K562 (cell line): Measurements from ENCODE around the gene ADRB1. TPM values are rescaled to one million over a fixed set of nuclear protein-coding genes. Genes with fewer than 3 reads are reported as not detected.

Experiments used
- CEBPG ChIP-seq, 3 experiments: fragments of 200-800 bp in 1 of 3; sonication (Bioruptor generic) in 1 of 3; sonication (generic) in 1 of 3; formaldehyde crosslinking in 1 of 3; IDR thresholded peaks in 2 of 3; conservative IDR thresholded peaks in 1 of 3; 2 replicates each; pipeline versions ENCODE4 v1.6.1 to v1.8.0; 2016 to 2022; ENCODE audit warnings: missing compliant biosample characterization in 2 of 3, missing genetic modification characterization in 2 of 3, mild to moderate bottlenecking in 1 of 3, missing genetic modification reagents in 1 of 3
- EHMT2 ChIP-seq: fragments of 450-650 bp; IDR thresholded peaks from 2 replicates; pipeline ENCODE4 v1.6.1; 2018; ENCODE audit warnings: antibody characterized with exemption
- EP400 ChIP-seq: fragments of 450-650 bp; IDR thresholded peaks from 2 replicates; pipeline ENCODE4 v1.6.1; 2017; ENCODE audit warnings: antibody characterized with exemption, mild to moderate bottlenecking, moderate library complexity
- ESRRA ChIP-seq: fragments of 450-650 bp; IDR thresholded peaks from 2 replicates; pipeline ENCODE4 v1.6.1; 2014; ENCODE audit warnings: low read depth, mild to moderate bottlenecking, moderate library complexity, borderline replicate concordance
- ETV1 ChIP-seq: fragments of 450-650 bp; conservative IDR thresholded peaks from 2 replicates; pipeline ENCODE4 v1.6.1; 2016; ENCODE audit warnings: missing genetic modification characterization, control low read depth, low read depth, missing compliant biosample characterization
- FOXM1 ChIP-seq, 2 experiments: fragments of 450-650 bp in 1 of 2; sonication (generic) in 1 of 2; formaldehyde crosslinking in 1 of 2; IDR thresholded peaks; 2 replicates each; pipeline versions ENCODE4 v1.6.1 to v1.9.0; 2017 to 2022; ENCODE audit warnings: low read depth in 2 of 2, mild to moderate bottlenecking in 2 of 2, missing genetic modification reagents in 1 of 2, moderate library complexity in 1 of 2
- GABPA ChIP-seq: fragments of 200-800 bp; sonication (Bioruptor generic); conservative IDR thresholded peaks from 2 replicates; pipeline ENCODE4 v1.6.1; 2016; ENCODE audit warnings: low read depth, missing genetic modification characterization, missing compliant biosample characterization
- ID3 ChIP-seq, 2 experiments: fragments of 250-450 bp in 1 of 2; fragments of 450-650 bp in 1 of 2; sonication (Bioruptor Pico) in 1 of 2; IDR thresholded peaks; 2 replicates each; pipeline versions ENCODE4 v1.6.1 to v1.8.0; 2016 to 2021; ENCODE audit warnings: mild to moderate bottlenecking in 2 of 2, moderate library complexity in 2 of 2, missing compliant biosample characterization in 1 of 2, missing genetic modification characterization in 1 of 2
- IRF9 ChIP-seq: fragments of 450-650 bp; IDR thresholded peaks from 2 replicates; pipeline ENCODE4 v1.6.1; 2016; ENCODE audit warnings: missing biosample characterization, missing genetic modification characterization
- JUND ChIP-seq, 2 experiments: IDR thresholded peaks; 2 replicates in 1 of 2; 3 replicates in 1 of 2; pipeline ENCODE4 v1.6.1; 2011; ENCODE audit warnings: borderline replicate concordance in 2 of 2, low read depth in 2 of 2, low read length in 2 of 2, improper control_type of control experiment in 1 of 2, missing biosample characterization in 1 of 2, missing genetic modification characterization in 1 of 2, missing genetic modification reagents in 1 of 2
- KLF16 ChIP-seq: IDR thresholded peaks from 2 replicates; pipeline ENCODE4 v1.6.1; 2016; ENCODE audit warnings: antibody characterized with exemption
- LEF1 ChIP-seq: fragments of 450-650 bp; IDR thresholded peaks from 2 replicates; pipeline ENCODE4 v1.6.1; 2016; ENCODE audit warnings: mild to moderate bottlenecking
- NR2F6 ChIP-seq: fragments of 450-650 bp; formaldehyde crosslinking; IDR thresholded peaks from 2 replicates; pipeline ENCODE4 v1.4.0; 2020; ENCODE audit warnings: mild to moderate bottlenecking
- RCOR1 ChIP-seq, 2 experiments: IDR thresholded peaks; 2 replicates each; pipeline ENCODE4 v1.6.1; 2012; ENCODE audit warnings: low read depth in 2 of 2, low read length in 2 of 2, borderline replicate concordance in 1 of 2, improper control_type of control experiment in 1 of 2
- SOX6 ChIP-seq: fragments of 450-650 bp; IDR thresholded peaks from 2 replicates; pipeline ENCODE4 v1.6.1; 2014; ENCODE audit warnings: mild to moderate bottlenecking
- ZBTB1 ChIP-seq: sonication (generic); formaldehyde crosslinking; IDR thresholded peaks from 2 replicates; pipeline ENCODE4 v1.8.1; 2023; ENCODE audit warnings: missing genetic modification reagents, low read depth, mild to moderate bottlenecking, borderline replicate concordance
- ZBTB49 ChIP-seq: sonication (generic); formaldehyde crosslinking; IDR thresholded peaks from 2 replicates; pipeline ENCODE4 v1.8.0; 2022; ENCODE audit warnings: missing genetic modification reagents, mild to moderate bottlenecking, borderline replicate concordance
- ZBTB5 ChIP-seq: fragments of 450-650 bp; IDR thresholded peaks from 2 replicates; pipeline ENCODE4 v1.6.1; 2017; ENCODE audit warnings: antibody characterized with exemption
- ZSCAN32 ChIP-seq: fragments of 450-650 bp; formaldehyde crosslinking; IDR thresholded peaks from 2 replicates; pipeline ENCODE4 v1.4.0; 2020; ENCODE audit warnings: mild to moderate bottlenecking, moderate library complexity
- polyA plus RNA-seq, 8 experiments: library from polyadenylated mRNA; depleted of rRNA in 4 of 8; stranded (reverse) in 5 of 8; unstranded in 3 of 8; fragments of >200 nt; fragmentation: Nextera tagmentation in 2 of 8; fragmentation: Illumina TruSeq in 1 of 8; extraction: Ambion mirVana in 2 of 8; extraction: Trizol in 1 of 8; gene quantifications; 2 replicates each; pipeline versions ENCODE4 v1.2.1 to v1.2.3, GENCODE V29; 2011 to 2014; ENCODE audit warnings: inconsistent platforms in 1 of 8, missing spikeins in 1 of 8
- total RNA-seq, 7 experiments: library from RNA; depleted of rRNA in 6 of 7; stranded (reverse); fragments of >200 nt in 6 of 7; fragmentation: Illumina TruSeq in 2 of 7; extraction: Trizol in 2 of 7; gene quantifications; 2 replicates each; pipeline versions ENCODE4 v1.2.1 to v1.2.3, GENCODE V29; 2011 to 2021; ENCODE audit warnings: low replicate concordance in 1 of 7

The ADRB1 gene
- total and polyA plus RNA-seq, 9 of the 15 experiments (the other 6 are each of a cell fraction or from before 2014, with no cell fraction given), result 0.07 to 0.11 (median 0.09) TPM; not detected in 6

- TF ChIP-seq IRF9 (tag) (peak; percentile 86), ID3 (CRISPR knock-in tag; IDR thresholded peaks at IDR 0.05) (no peak), ID3 (tag; IDR thresholded peaks at IDR 0.05) (peak; percentile 73), ESRRA (peak; percentile 49; the same call in 1 of the 2 replicates), ZBTB49 (CRISPR knock-in tag) (no peak), RCOR1 (IDR thresholded peaks at IDR 0.05; ENCODE audit: borderline replicate concordance in 1 of 2, low read depth in 2 of 2, low read length in 2 of 2) (0 out of 4 replicates have a peak, but pooled peaks of 1 of the 2 experiments have one; percentile 15), SOX6 (peak; percentile 47; the same call in 1 of the 2 replicates), FOXM1 (IDR thresholded peaks at IDR 0.05; ENCODE audit: low read depth) (peak; percentile 14; the same call in 1 of the 2 replicates), FOXM1 (CRISPR knock-in tag; IDR thresholded peaks at IDR 0.05; ENCODE audit: low read depth) (no peak), JUND (IDR thresholded peaks at IDR 0.05; ENCODE audit: borderline replicate concordance, low read depth, low read length) (peak; percentile 78), JUND (tag; IDR thresholded peaks at IDR 0.05; ENCODE audit: borderline replicate concordance, low read depth, low read length) (peak; percentile 55; the same call in 2 of the 3 replicates), EHMT2 (peak; percentile 12; the same call in 1 of the 2 replicates), KLF16 (no peak), NR2F6 (CRISPR knock-in tag) (no peak), CEBPG (CRISPR knock-in tag; IDR thresholded peaks at IDR 0.05) (peak; percentile 86), CEBPG (tag; conservative IDR thresholded peaks at IDR 0.05 in 1 of 2, IDR thresholded peaks at IDR 0.05 in 1 of 2) (peak; percentile 99 to 100), LEF1 (peak; percentile 78; the same call in 1 of the 2 replicates), ZSCAN32 (CRISPR knock-in tag) (peak; percentile 95), ZBTB5 (no peak), EP400 (peak; percentile 44), ZBTB1 (CRISPR knock-in tag) (peak; percentile 86), ETV1 (tag) (peak; percentile 73), GABPA (tag) (peak; percentile 75)
These were observed 18.6 kb upstream of the ADRB1 start (continued) for GRCh38 chr10:114024876-114025610.
